OCI-LY3 (cell line): Measurements from ENCODE around the gene KCNK13.

ENCODE experiments used
- H2AFZ ChIP-seq: fragments of 200-600, 300-600 bp; shearing (Covaris generic); 2 replicates; pipeline ENCODE4 v1.6.0; 2014; ENCODE audit warnings: antibody characterized with exemption, low read depth, low read length
- H3K27ac ChIP-seq: fragments of 200-600, 300-600 bp; sonication (generic); 2 replicates; pipeline ENCODE4 v1.5.1; 2014; ENCODE audit warnings: mild to moderate bottlenecking, low read length, moderate library complexity, mixed read lengths
- H3K27me3 ChIP-seq: fragments of 200-600, 300-600 bp; sonication (generic); 2 replicates; pipeline ENCODE4 v1.6.1; 2014; ENCODE audit warnings: low read depth, low read length, mixed read lengths
- H3K36me3 ChIP-seq: fragments of 200-600, 300-600 bp; sonication (generic); replicated peaks from 2 replicates; pipeline ENCODE3; 2014; ENCODE audit warnings: low read depth, low read length, mixed read lengths
- H3K4me1 ChIP-seq: fragments of 300-600, 200-600 bp; sonication (generic); 2 replicates; pipeline ENCODE4 v1.6.1; 2014; ENCODE audit warnings: low read length, mixed read lengths
- H3K4me2 ChIP-seq: fragments of 200-600, 300-600 bp; sonication (generic); 2 replicates; pipeline ENCODE4 v1.6.1; 2014; ENCODE audit warnings: low read length, mixed read lengths
- H3K4me3 ChIP-seq: fragments of 300-600, 200-600 bp; sonication (generic); 2 replicates; pipeline ENCODE4 v1.5.1; 2014; ENCODE audit warnings: antibody characterized with exemption, mild to moderate bottlenecking, low read length, moderate library complexity
- H3K79me2 ChIP-seq: fragments of 300-600, 200-600 bp; shearing (Covaris generic); 2 replicates; pipeline ENCODE4 v1.6.1; 2014; ENCODE audit warnings: mild to moderate bottlenecking, low read length, mixed read lengths
- H3K9ac ChIP-seq: fragments of 300-600, 200-600 bp; shearing (Covaris generic); 2 replicates; pipeline ENCODE4 v1.6.0; 2014; ENCODE audit warnings: mild to moderate bottlenecking, low read length, moderate library complexity
- H3K9me3 ChIP-seq: fragments of 200-600, 300-600 bp; shearing (Covaris generic); 2 replicates; pipeline ENCODE4 v1.6.1; 2014; ENCODE audit warnings: low read length, mixed read lengths; ENCODE audit not compliant: insufficient read depth
- H4K20me1 ChIP-seq: fragments of 200-600, 300-600 bp; sonication (generic); 2 replicates; pipeline ENCODE4 v1.6.1; 2016; ENCODE audit warnings: low read length, mixed read lengths; ENCODE audit not compliant: insufficient read depth
- EZH2phosphoT487 ChIP-seq: fragments of 200-600 bp; shearing (Covaris generic); IDR thresholded peaks from 2 replicates; pipeline ENCODE4 v1.6.1; 2018; ENCODE audit warnings: antibody characterized with exemption, mixed run types, low read depth
- TF ChIP-seq, protein P1 (sequence below): fragments of 200-600, 300-600 bp; sonication (generic); IDR thresholded peaks from 2 replicates; pipeline ENCODE4 v1.5.1; 2014; ENCODE audit warnings: antibody characterized with exemption, low read length, low read depth

The KCNK13 gene

DNA sequence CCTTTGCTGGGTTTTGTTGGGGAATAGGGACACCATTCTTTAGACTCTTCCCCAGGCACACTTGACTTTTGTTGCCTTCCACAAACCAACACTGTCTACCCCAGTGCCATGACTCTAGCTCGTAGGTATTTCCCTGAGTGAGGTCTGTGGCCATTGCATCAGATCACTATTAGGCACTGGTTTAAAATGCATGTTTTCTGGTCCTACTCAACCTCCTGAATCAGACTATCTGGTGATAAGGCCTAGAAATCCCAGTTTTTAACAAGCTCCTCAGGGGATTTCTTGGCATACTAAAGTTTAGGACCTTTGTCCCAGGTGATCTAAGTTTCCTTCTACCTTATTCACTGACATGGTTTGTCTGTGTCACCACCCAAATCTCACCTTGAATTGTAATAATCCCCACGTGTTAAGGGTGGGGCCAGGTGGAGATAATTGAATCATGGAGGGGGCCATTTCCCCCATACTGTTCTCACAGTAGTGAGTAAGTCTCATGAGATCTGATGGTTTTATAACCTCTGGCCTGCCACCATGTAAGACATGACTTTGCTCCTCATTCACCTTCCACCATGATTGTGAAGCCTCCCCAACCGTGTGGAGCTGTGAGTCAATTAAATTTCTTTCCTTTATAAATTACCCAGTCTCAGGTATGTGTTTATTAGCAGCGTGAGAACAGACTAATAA is 106.8 kb downstream of the KCNK13 start:
- Histone ChIP-seq H4K20me1 (no peaks in the 10 kb centered on the region), H3K9ac (no peak overlapping the region), H2AFZ (no peak overlapping the region), H3K4me2 (no peak overlapping the region), H3K36me3 (no peaks in the 10 kb centered on the region), H3K79me2 (no peaks in the 10 kb centered on the region), H3K9me3 (no peaks in the 10 kb centered on the region), H3K27me3 (no peaks in the 10 kb centered on the region; the same call in 1 of the 2 replicates), H3K4me3 (no peak overlapping the region), H3K27ac (no peak overlapping the region), H3K4me1 (no peaks in the 10 kb centered on the region)
- TF ChIP-seq, protein P1, sequence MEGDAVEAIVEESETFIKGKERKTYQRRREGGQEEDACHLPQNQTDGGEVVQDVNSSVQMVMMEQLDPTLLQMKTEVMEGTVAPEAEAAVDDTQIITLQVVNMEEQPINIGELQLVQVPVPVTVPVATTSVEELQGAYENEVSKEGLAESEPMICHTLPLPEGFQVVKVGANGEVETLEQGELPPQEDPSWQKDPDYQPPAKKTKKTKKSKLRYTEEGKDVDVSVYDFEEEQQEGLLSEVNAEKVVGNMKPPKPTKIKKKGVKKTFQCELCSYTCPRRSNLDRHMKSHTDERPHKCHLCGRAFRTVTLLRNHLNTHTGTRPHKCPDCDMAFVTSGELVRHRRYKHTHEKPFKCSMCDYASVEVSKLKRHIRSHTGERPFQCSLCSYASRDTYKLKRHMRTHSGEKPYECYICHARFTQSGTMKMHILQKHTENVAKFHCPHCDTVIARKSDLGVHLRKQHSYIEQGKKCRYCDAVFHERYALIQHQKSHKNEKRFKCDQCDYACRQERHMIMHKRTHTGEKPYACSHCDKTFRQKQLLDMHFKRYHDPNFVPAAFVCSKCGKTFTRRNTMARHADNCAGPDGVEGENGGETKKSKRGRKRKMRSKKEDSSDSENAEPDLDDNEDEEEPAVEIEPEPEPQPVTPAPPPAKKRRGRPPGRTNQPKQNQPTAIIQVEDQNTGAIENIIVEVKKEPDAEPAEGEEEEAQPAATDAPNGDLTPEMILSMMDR, result no peak
- TF ChIP-seq EZH2phosphoT487, result no peak

DNA sequence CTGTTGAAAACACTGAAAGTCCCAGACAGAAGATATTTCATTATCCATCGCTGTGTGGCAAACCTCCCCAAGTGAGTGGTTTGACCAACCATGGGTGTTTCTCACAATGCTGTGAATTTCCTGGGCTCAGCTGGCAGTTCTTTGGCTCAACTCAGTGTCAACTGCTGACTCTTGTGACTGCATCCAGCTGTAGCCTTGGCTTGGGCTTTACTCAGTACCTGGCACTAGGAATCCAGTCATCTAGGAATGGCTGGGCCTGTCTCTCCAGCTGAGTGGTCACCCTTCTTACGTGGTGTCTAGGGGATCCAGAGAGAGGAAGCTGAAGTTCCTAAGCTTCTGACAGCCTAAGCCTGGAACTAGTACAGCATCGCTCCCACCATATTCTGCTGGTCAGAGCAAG is 113.8 kb downstream of the KCNK13 start:
- Histone ChIP-seq H3K79me2 (no peaks in the 10 kb centered on the region), H4K20me1 (no peaks in the 10 kb centered on the region), H2AFZ (no peak overlapping the region), H3K27ac (no peak overlapping the region), H3K9ac (no peak overlapping the region), H3K27me3 (no peaks in the 10 kb centered on the region), H3K4me3 (no peak overlapping the region), H3K36me3 (no peaks in the 10 kb centered on the region), H3K9me3 (no peaks in the 10 kb centered on the region), H3K4me2 (no peak overlapping the region), H3K4me1 (no peaks in the 10 kb centered on the region)
- TF ChIP-seq, protein P1, result no peak

DNA sequence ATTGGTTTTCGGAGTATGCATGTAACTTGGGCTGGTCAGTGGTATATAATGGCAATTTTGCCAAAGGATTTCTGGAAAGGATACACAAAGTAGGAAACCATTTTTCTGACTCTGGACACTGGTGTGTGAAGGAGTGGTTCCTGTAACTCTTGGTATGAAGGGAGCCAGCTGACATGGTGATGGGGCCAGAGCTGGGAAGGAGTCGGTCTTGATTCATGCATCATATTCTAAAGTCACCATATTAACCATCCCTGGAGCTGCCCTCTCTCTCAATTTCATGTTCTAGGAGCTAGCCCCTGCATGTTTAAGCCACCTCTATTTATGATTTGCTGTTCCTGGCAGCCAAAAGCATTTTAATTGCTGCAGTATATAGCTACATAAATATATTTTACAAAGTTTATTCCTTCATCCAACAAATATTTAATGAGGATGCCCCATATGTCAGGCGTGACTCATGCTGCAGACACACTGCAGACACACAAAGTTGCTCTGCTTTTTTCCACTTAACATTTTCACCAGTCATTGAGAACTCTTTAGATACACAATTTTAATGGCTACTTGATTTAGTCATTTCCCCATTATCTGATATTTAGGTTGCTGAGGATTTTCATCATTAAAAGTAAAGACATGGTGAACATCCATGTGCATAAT is 115.9 kb downstream of the KCNK13 start:
- no peak overlapping the region for H3K27ac ChIP-seq
- no peak overlapping the region for H3K9ac ChIP-seq
- H3K79me2 ChIP-seq, result no peaks in the 10 kb centered on the region
- H4K20me1 ChIP-seq, result no peaks in the 10 kb centered on the region
- no peaks in the 10 kb centered on the region for H3K9me3 ChIP-seq
- H3K4me2 ChIP-seq, result no peak overlapping the region
- TF ChIP-seq, protein P1, result no peak
- no peak for TF ChIP-seq EZH2phosphoT487
- H3K4me3 ChIP-seq, result no peak overlapping the region
- H3K4me1 ChIP-seq, result no peaks in the 10 kb centered on the region
- peaks cover 12% of the 10 kb centered on the region for H3K27me3 ChIP-seq
- no peaks in the 10 kb centered on the region for H3K36me3 ChIP-seq
- no peak overlapping the region for H2AFZ ChIP-seq

GRCh38 chr14:90179357-90179756 is 117.6 kb downstream of the KCNK13 start:
- no peaks in the 10 kb centered on the region for H3K79me2 ChIP-seq
- H2AFZ ChIP-seq, result no peak overlapping the region
- no peak overlapping the region for H3K27ac ChIP-seq
- H3K9ac ChIP-seq, result no peak overlapping the region
- no peaks in the 10 kb centered on the region for H4K20me1 ChIP-seq
- no peak overlapping the region for H3K4me3 ChIP-seq
- H3K36me3 ChIP-seq, result no peaks in the 10 kb centered on the region
- no peak overlapping the region for H3K4me2 ChIP-seq
- no peaks in the 10 kb centered on the region for H3K9me3 ChIP-seq
- no peaks in the 10 kb centered on the region for H3K4me1 ChIP-seq
- H3K27me3 ChIP-seq, result peaks cover 24% of the 10 kb centered on the region
- TF ChIP-seq, protein P1, result no peak
- TF ChIP-seq EZH2phosphoT487, result no peak
